ENCODE data around the gene MS4A6A. TPM values are rescaled to one million over a fixed set of nuclear protein-coding genes. Genes with fewer than 3 reads are reported as not detected.
A peak's percentile ranks its signal among the peaks of the same experiment; 100 is the strongest.

MS4A6A gene
- polyA plus RNA-seq, 3 donors, result 978 to 3,009 (median 2,353) TPM

GRCh38 chr11:60197442-60197841, 14.6 kb upstream of the MS4A6A start:
- H3K27ac ChIP-seq (ENCODE audit: low read depth in 1 of 2, low read length in 2 of 2), result peak overlapping the region in 1 of 2 donors; percentile 36
- Mint-ChIP-seq H3K4me3 (no peak overlapping the region), H3K36me3 (peaks cover 16 to 38% of the 10 kb centered on the region in 2 donors), H3K27ac (peak overlapping the region in 1 of 7 donors; percentile 16), H3K27me3 (ENCODE audit: low read depth in 3 of 3) (peaks cover 0 to 1% (median 0%) of the 10 kb centered on the region in 3 donors), H3K4me1 (peaks cover 44% of the 10 kb centered on the region), H3K9me3 (peaks cover 6 to 22% (median 17%) of the 10 kb centered on the region in 7 donors)
- H3K36me3 ChIP-seq (replicated peaks in 1 of 2; ENCODE audit: control insufficient read depth in 1 of 2, insufficient read depth in 2 of 2, low read length in 2 of 2), result peaks cover 6 to 10% of the 10 kb centered on the region in 2 donors
- intact Hi-C loops (cut with micrococcal nuclease), result no loop called here
- H3K4me2 ChIP-seq (replicated peaks; ENCODE audit: extremely low read depth, low read length, poor library complexity, severe bottlenecking), result no peak overlapping the region
- TF ChIP-seq, protein P1, sequence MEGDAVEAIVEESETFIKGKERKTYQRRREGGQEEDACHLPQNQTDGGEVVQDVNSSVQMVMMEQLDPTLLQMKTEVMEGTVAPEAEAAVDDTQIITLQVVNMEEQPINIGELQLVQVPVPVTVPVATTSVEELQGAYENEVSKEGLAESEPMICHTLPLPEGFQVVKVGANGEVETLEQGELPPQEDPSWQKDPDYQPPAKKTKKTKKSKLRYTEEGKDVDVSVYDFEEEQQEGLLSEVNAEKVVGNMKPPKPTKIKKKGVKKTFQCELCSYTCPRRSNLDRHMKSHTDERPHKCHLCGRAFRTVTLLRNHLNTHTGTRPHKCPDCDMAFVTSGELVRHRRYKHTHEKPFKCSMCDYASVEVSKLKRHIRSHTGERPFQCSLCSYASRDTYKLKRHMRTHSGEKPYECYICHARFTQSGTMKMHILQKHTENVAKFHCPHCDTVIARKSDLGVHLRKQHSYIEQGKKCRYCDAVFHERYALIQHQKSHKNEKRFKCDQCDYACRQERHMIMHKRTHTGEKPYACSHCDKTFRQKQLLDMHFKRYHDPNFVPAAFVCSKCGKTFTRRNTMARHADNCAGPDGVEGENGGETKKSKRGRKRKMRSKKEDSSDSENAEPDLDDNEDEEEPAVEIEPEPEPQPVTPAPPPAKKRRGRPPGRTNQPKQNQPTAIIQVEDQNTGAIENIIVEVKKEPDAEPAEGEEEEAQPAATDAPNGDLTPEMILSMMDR (IDR thresholded peaks at IDR 0.05), result no peak
- peaks cover 8% of the 10 kb centered on the region for H3K79me2 ChIP-seq (ENCODE audit: insufficient read depth, low read length)
- DNase-seq, result no peak
- peaks cover 0 to 9% of the 10 kb centered on the region in 2 donors for H3K9me3 ChIP-seq (replicated peaks in 1 of 2; ENCODE audit: control insufficient read depth in 1 of 2, insufficient read depth in 1 of 2, low read length in 2 of 2)
- no peak overlapping the region for H2AFZ ChIP-seq (ENCODE audit: insufficient read depth, low read depth, low read length, poor library complexity, severe bottlenecking)
- peaks cover 34 to 44% of the 10 kb centered on the region in 2 donors for H3K4me1 ChIP-seq (ENCODE audit: control insufficient read depth in 1 of 2, insufficient read depth in 2 of 2, low read length in 2 of 2)
- H3K9ac ChIP-seq (ENCODE audit: insufficient read depth, low read length, poor library complexity, severe bottlenecking), result no peak overlapping the region
- H3K27me3 ChIP-seq (ENCODE audit: control insufficient read depth in 2 of 2, insufficient read depth in 2 of 2, low read length in 2 of 2), result no peaks in the 10 kb centered on the region
- H3K4me3 ChIP-seq (replicated peaks in 1 of 3; ENCODE audit: low read depth in 2 of 3, low read length in 3 of 3), result no peak overlapping the region
- WGBS (ENCODE audit: insufficient coverage), result no CpG with 5 or more reads among the region's 1 CpG
- no peaks in the 10 kb centered on the region for H4K20me1 ChIP-seq (ENCODE audit: insufficient read depth, low read length)

- Histone ChIP-seq H3K4me3 (replicated peaks in 1 of 3; ENCODE audit: low read depth in 2 of 3, low read length in 3 of 3) (peak overlapping the region in 1 of 3 experiments; percentile 49), H2AFZ (ENCODE audit: insufficient read depth, low read depth, low read length, poor library complexity, severe bottlenecking) (peak overlapping the region; percentile 73), H3K79me2 (ENCODE audit: insufficient read depth, low read length) (peaks cover 8% of the 10 kb centered on the region), H3K9me3 (replicated peaks in 1 of 2; ENCODE audit: control insufficient read depth in 1 of 2, insufficient read depth in 1 of 2, low read length in 2 of 2) (peaks cover 0 to 9% of the 10 kb centered on the region in 2 donors), H3K27me3 (ENCODE audit: control insufficient read depth in 2 of 2, insufficient read depth in 2 of 2, low read length in 2 of 2) (no peaks in the 10 kb centered on the region), H4K20me1 (ENCODE audit: insufficient read depth, low read length) (no peaks in the 10 kb centered on the region), H3K9ac (ENCODE audit: insufficient read depth, low read length, poor library complexity, severe bottlenecking) (no peak overlapping the region), H3K36me3 (replicated peaks in 1 of 2; ENCODE audit: control insufficient read depth in 1 of 2, insufficient read depth in 2 of 2, low read length in 2 of 2) (no peaks in the 10 kb centered on the region), H3K27ac (ENCODE audit: low read depth in 1 of 2, low read length in 2 of 2) (peak overlapping the region; percentile 47 to 78), H3K4me2 (replicated peaks; ENCODE audit: extremely low read depth, low read length, poor library complexity, severe bottlenecking) (peak overlapping the region; percentile 40), H3K4me1 (ENCODE audit: control insufficient read depth in 1 of 2, insufficient read depth in 2 of 2, low read length in 2 of 2) (peaks cover 34 to 46% of the 10 kb centered on the region in 2 donors)
- H3K27me3 Mint-ChIP-seq (ENCODE audit: low read depth in 3 of 3), result peaks cover 0 to 1% (median 0%) of the 10 kb centered on the region in 3 donors
- H3K4me1 Mint-ChIP-seq, result peaks cover 45% of the 10 kb centered on the region
- peak overlapping the region; percentile 70 to 93 (median 87) for H3K27ac Mint-ChIP-seq
- 50% methylated on average over 1 of the region's 4 CpGs for WGBS (ENCODE audit: insufficient coverage)
- TF ChIP-seq, protein P1 (IDR thresholded peaks at IDR 0.05), result no peak
- peaks cover 4 to 26% (median 18%) of the 10 kb centered on the region in 7 donors for H3K9me3 Mint-ChIP-seq
- H3K36me3 Mint-ChIP-seq, result peaks cover 11 to 26% of the 10 kb centered on the region in 2 donors
- intact Hi-C loops (cut with micrococcal nuclease), result no loop called here
- peak overlapping the region in 1 of 2 donors; percentile 66 for H3K4me3 Mint-ChIP-seq
- no peak for DNase-seq
Measured at GRCh38 chr11:60195923-60196368, 13.1 kb upstream of the MS4A6A start.

All from CD14-positive monocyte (primary cell).